Neural crest cell (in vitro differentiated cells): Measurements from ENCODE around the gene PLD5. TPM values are rescaled to one million over a fixed set of nuclear protein-coding genes. Genes with fewer than 3 reads are reported as not detected.
"Not testable (repeated sequence)": the region's sequence is repeated elsewhere in the genome, so short reads cannot be mapped to it uniquely, and the experiment has no call there.

Experiments
- DNase-seq: peaks from one replicate; pipeline ENCODE4 v3.0.0; 2021; ENCODE audit warnings: low read depth, mixed read lengths, low spot score
- H3K27ac Mint-ChIP-seq: one replicate; pipeline ENCODE4 v1.8.0; 2021; ENCODE audit warnings: mild to moderate bottlenecking, mixed read lengths; ENCODE audit not compliant: unreplicated experiment
- H3K27me3 Mint-ChIP-seq: 2 replicates; pipeline ENCODE4 v1.8.0; 2021; ENCODE audit warnings: low read depth, mild to moderate bottlenecking, mixed read lengths
- H3K36me3 Mint-ChIP-seq: 2 replicates; pipeline ENCODE4 v1.8.0; 2021; ENCODE audit warnings: low read depth, mild to moderate bottlenecking, mixed read lengths
- H3K4me1 Mint-ChIP-seq: 2 replicates; pipeline ENCODE4 v1.8.0; 2021; ENCODE audit warnings: mixed read lengths
- H3K4me3 Mint-ChIP-seq: one replicate; pipeline ENCODE4 v1.8.0; 2021; ENCODE audit warnings: mild to moderate bottlenecking, mixed read lengths
- H3K9me3 Mint-ChIP-seq: 2 replicates; pipeline ENCODE4 v1.8.0; 2021; ENCODE audit warnings: mixed read lengths
- CTCF ChIP-seq: fragments of 200-600 bp; sonication (generic); conservative IDR thresholded peaks from 2 replicates; pipeline ENCODE4 v1.5.0; 2021; ENCODE audit warnings: antibody characterized with exemption, mild to moderate bottlenecking
- total RNA-seq: library from RNA; stranded (reverse); gene quantifications from 2 replicates; pipeline ENCODE4 v1.2.1, GENCODE V29; 2021

The PLD5 gene
- total RNA-seq, 1 donor from 2014 or later = 1.1 TPM

GRCh38 chr1:242237051-242237450 is 287.4 kb downstream of the PLD5 start:
- peaks cover 5% of the 10 kb centered on the region for H3K27me3 Mint-ChIP-seq
- H3K9me3 Mint-ChIP-seq = no peaks in the 10 kb centered on the region
- DNase-seq = no peak
- no peak overlapping the region for H3K4me3 Mint-ChIP-seq
- no peak overlapping the region for H3K27ac Mint-ChIP-seq
- H3K4me1 Mint-ChIP-seq = peaks cover 8% of the 10 kb centered on the region
- no peaks in the 10 kb centered on the region for H3K36me3 Mint-ChIP-seq
- TF ChIP-seq CTCF = no peak

DNA sequence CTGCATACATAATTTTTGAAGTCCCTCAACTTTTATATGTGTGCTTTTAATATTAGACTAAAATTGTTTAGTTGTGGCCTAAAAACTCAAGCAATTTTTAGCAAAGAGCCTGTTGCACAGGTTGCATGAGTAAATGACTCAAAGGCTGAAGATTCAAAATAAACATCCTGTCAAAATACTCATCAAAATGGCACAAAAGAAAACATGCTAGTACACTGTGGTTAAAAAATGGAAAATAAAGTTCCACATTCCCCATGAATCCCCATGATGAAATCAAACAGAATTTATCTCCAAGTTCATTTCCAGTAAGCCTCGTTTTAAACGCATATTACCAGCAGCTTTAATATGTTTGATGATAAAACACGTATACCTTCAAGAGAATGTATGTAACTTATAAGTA is 295.5 kb downstream of the PLD5 start:
- no peak for TF ChIP-seq CTCF
- no peaks in the 10 kb centered on the region for H3K9me3 Mint-ChIP-seq
- H3K27ac Mint-ChIP-seq = no peak overlapping the region
- H3K36me3 Mint-ChIP-seq = no peaks in the 10 kb centered on the region
- H3K4me1 Mint-ChIP-seq = peaks cover 19% of the 10 kb centered on the region
- H3K4me3 Mint-ChIP-seq = no peak overlapping the region
- no peaks in the 10 kb centered on the region for H3K27me3 Mint-ChIP-seq
- no peak for DNase-seq

DNA sequence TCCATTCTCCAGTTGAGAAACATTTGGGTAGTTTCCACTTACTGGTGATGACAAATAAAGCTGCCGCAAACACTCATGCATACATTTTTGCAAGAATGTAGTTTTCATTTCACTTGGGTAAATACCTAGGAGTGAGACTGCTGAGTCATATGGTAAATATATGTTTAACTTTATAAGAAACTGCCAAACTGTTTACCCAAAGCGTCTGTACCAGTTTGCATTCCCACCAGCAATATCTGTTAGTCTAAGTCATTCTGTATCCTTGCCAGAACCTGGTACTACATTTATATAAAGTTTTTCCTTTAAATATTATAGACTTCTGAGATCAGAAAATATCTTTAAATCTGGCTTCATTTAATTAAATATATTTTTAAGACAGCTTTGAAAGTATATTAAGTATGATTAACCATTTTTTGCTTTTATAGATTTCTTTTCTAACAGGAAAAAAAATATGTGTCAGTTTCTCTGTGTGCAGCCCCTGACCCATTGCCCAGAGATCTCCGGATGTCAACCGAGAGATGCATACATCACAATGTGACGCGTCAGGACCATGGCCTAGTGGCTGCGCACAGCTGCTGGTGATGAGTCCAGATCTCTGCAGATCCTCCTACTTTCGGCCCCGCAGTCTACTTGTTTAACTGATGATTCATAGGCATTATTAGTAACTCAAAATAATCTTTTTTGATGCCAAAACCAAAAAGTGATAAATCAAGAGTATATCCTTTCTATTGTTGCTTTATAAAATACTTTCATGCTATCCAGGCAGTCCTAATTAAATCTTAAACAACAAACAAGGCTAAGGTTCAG is 298.5 kb downstream of the PLD5 start:
- Mint-ChIP-seq H3K9me3 (no peaks in the 10 kb centered on the region), H3K27me3 (no peaks in the 10 kb centered on the region), H3K4me1 (peaks cover 11% of the 10 kb centered on the region), H3K36me3 (no peaks in the 10 kb centered on the region), H3K4me3 (no peak overlapping the region), H3K27ac (no peak overlapping the region)
- TF ChIP-seq CTCF = no peak
- no peak for DNase-seq

DNA sequence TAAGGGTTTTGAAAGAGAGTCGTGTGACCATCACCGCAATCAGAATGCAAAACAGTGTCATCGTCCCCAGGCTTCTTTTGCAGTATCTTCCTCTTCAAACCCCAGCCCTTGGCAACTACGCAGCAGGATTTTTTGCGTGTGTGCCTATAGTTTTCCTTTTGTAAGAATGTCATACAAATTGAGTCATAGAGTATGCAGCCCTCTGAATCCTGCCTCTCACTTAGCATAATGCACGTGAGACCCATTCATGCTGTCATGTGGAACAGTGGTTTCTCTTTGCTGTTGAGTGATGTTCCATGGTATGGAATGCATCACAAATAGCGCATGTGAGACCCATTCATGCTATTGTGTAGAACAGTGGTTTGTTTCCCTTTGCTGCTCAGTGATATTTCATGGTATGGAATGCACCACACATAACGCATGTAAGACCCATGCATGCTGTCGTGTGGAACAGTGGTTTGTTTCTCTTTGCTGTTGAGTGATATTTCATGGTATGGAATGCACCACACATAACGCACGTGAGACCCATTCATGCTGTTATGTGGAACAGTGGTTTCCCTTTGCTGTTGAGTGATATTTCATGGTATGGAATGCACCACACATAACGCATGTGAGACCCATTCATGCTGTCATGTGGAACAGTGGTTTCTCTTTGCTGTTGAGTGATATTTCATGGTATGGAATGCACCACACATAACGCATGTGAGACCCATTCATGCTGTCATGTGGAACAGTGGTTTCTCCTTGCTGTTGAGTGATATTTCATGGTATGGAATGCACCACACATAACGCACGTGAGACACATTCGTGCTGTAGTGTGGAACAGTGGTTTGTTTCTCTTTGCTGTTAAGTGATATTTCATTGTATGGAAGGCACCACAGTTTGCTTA is 299.4 kb downstream of the PLD5 start:
- H3K27me3 Mint-ChIP-seq, H3K9me3 Mint-ChIP-seq, H3K36me3 Mint-ChIP-seq, DNase-seq: not testable (repeated sequence)
- Mint-ChIP-seq H3K4me3 (peak overlapping the region; percentile 21), H3K27ac (peak overlapping the region; percentile 89), H3K4me1 (peaks cover 11% of the 10 kb centered on the region)

- TF ChIP-seq CTCF = no peak
- peaks cover 11% of the 10 kb centered on the region for H3K4me1 Mint-ChIP-seq
- H3K27ac Mint-ChIP-seq = peak overlapping the region; percentile 89
- H3K4me3 Mint-ChIP-seq = peak overlapping the region; percentile 21
- no peak for DNase-seq
- no peaks in the 10 kb centered on the region for H3K27me3 Mint-ChIP-seq
- H3K9me3 Mint-ChIP-seq = no peaks in the 10 kb centered on the region
- no peaks in the 10 kb centered on the region for H3K36me3 Mint-ChIP-seq
Measured at GRCh38 chr1:242224461-242224860, 300.0 kb downstream of the PLD5 start.

- TF ChIP-seq CTCF = no peak
- DNase-seq = no peak
- H3K36me3 Mint-ChIP-seq = peaks cover 8% of the 10 kb centered on the region
- peaks cover 6% of the 10 kb centered on the region for H3K9me3 Mint-ChIP-seq
- peaks cover 6% of the 10 kb centered on the region for H3K4me1 Mint-ChIP-seq
- no peaks in the 10 kb centered on the region for H3K27me3 Mint-ChIP-seq
- H3K27ac Mint-ChIP-seq = no peak overlapping the region
- H3K4me3 Mint-ChIP-seq = no peak overlapping the region
Measured at GRCh38 chr1:242219905-242220304, 304.6 kb downstream of the PLD5 start.
